NCI-H128 (cell line): Measurements from ENCODE around the gene RNF20.
A peak's percentile ranks its signal among the peaks of the same experiment; 100 is the strongest.
"Not testable (repeated sequence)": the region's sequence is repeated elsewhere in the genome, so short reads cannot be mapped to it uniquely, and the experiment has no call there.

Experiments used
- DNase-seq: peaks from one replicate; lab custom pipeline; 2025; ENCODE audit not compliant: unreplicated experiment; lab: John Stamatoyannopoulos, UW

The RNF20 gene

DNA sequence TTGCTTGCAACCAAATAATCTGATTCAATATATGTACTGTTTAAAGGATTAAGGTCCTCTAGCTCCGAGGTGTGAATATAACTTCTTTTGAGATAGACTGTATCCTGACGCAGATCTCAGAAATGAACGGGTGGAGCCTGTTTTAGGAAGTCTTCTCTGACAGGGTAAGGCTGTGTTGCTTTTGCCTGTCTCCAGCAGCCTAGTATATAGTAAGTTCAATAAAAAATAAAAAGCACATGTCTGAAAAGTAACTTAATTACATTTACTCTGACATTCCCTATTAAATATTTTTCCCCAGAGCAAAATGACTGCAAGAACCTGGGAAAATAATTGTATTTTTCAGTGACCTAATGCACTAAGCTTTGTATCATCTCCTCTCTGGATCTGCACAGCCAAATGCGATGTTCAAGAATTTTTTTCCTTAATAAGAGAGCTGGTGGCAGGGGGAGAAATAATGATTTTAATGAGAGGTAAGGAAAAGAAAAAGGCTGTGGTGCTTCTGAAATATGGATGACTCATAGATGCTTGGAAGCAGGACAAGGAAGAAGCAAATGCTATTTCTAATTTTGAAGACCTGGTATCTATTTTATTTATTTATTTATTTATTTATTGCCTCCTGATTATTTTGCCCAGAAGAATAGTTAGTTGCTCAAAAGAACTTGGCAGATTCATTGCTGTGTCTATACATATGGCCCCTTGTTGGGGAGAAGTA, 53.8 kb downstream of the RNF20 start:
- DNase-seq: no peak

DNA sequence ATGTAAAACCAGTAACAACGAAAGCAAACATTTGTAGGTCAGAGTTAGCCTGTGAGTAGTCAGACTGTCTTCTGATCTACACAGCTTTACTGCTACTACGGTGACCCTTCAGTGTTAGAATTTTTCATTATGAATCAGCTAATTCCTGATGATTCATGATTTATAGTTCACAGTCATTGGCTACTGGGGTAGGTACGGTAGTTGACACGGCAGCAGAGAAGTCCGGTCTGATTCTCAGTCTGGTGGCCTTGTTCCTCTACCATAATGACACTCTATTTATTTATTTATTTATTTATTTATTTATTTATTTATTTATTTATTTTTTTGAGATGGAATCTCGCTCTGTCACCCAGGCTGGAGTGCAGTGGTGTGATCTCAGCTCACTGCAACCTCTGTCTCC, 56.4 kb downstream of the RNF20 start:
- not testable (repeated sequence) for DNase-seq

DNA sequence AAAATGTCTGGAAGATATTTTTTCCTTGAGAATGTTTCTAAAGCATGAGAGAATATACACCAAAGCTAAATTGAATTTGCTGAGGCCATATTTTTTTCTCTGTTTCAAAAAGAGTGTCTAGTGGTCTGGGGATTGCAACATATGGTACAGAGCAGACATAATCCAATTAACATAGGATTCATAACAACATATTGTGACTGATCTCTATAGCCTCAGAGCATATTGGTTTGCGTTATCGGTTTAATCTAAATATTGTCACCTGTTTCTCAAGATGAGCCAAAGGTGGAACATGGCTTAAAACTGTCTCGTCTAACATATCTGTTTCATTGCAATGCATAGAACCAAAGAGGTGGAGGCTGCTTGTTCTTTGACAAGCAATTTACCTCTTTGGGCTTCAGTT, 57.2 kb downstream of the RNF20 start:
- no peak for DNase-seq

DNA sequence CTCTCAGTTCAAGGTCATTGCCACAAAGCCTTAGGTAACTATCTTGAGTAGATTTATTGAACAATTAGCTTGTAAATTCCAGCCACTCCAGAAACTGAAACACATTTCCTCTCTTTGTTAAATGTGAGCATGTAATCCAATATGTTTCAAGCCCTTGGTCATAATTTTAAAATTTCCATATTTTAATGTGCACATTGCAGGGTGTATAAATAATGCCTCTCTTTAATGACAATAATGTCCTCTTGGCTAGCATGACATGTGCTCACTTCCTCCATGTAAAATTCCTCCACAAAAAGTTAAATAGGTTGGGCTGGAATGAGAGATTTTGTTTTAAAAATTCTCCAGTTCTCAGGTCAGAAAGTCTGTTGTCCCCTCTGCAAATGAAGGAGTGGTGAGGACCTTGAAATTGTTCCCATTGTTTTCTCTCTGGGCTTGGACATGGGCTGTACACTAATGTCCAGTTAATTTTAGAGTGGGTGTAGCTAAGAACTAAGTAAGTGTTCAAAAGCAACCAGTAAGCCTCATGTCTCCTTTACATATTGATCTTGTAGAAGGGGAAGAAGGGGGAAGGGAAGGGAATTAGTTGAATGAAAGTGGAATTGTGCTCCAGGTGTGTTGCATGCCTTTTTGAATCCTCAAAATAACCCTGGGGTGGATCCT, 58.3 kb downstream of the RNF20 start:
- no peak for DNase-seq

DNA sequence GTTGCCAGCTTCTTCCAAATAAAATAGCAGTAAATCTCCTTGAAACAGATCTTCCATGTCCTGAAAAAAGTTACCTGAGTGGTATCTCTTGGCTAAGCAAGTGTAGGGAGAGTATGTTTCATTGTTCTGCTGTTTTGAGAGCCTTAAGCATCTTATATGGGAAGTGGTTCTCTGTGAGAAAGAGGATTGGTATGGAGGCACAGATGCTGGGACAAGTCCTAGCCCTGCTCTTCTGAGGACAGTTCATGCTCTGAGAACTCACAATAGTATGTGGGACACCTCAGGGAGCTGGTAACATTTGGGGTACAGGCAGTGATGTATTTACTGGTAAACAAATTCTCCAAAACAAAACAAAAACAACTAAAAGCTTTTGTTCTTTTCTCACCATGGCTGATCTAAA, 59.1 kb downstream of the RNF20 start:
- DNase-seq: no peak

DNA sequence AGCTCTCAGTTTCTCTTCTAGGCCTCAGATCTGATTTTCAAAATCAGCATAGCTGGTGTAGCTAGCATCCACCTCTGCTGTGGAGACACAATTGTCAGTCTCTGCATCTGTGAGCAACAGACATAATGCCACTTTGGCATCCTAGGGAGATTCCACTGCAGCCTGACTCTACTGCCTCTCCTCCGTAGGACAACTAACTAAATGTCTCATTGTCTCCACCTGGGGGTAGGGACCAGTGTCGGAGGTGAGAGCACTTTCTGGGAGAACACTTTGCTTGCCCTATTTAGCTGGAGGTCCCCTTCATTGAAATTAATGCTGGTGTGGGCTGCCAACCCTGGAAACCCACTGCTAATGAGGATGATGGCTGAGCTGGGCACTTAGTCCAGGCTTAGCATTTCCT, 59.7 kb downstream of the RNF20 start:
- DNase-seq: no peak

DNA sequence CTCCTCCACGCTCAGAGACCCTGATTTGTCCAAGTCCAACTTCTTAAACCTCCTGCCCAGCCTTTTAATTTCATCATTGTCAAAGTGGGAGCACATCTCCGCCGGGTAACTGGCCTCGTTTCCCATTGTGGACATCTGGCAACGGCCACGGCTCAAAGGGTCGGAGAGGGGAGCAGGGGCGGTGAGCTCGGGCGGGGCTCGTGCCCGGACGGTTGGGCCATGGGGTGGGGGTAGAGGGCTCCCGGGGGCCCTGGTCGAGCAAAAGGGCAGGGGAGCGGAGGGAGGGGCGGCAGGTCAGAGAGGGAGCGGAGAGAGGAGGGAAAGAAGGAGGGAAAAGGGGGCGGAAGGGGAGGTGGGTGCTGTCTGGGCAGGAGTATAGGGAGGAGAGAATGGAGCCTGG, 61.1 kb downstream of the RNF20 start, which contains the start of gene PPP3R2:
Gene PPP3R2 (minus strand): TSS at position 174 of the 400 bp plus-strand sequence. CDS start 48 bp downstream, at position 126.
- no peak for DNase-seq

DNA sequence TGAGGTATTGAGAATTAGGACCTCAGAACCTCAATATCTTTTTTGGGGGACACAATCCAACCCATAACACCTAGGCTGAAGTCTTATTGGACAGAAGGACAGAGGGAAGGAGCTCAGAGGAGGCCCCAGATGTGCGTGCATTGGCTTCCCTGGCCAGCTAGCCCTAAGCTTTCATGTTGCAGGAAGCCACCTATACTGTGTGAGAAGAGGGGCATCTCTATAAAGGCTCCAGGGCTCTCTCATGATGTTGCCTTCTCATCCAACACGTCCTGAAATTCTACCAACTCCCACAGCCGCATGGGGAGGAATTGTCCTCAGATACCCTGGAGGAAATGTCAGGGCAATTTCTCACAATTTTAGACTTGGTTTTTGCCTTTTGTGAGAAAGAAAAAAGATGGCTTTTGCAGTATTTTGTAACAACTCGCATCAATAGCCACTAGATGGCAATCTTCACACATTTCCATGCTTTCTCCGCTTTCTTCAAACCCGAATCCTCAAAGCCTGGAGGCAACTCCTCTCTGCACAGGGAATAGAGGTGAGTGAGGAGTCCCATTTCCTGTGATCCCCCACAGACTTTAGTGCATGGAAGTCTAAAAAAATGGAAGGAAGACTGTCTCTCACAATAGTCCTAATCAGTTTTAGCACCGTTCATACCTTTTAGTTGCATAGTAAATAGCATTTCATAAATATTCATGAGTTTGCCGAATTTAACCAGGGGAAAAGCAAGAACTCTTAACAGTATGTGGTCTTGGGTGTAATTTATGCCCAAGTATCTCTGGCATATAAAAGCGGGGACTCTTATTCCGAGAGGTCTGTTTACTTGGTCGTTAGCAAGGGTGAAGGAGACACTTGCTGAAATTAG, 68.5 kb downstream of the RNF20 start:
- DNase-seq: peak; percentile 21

DNA sequence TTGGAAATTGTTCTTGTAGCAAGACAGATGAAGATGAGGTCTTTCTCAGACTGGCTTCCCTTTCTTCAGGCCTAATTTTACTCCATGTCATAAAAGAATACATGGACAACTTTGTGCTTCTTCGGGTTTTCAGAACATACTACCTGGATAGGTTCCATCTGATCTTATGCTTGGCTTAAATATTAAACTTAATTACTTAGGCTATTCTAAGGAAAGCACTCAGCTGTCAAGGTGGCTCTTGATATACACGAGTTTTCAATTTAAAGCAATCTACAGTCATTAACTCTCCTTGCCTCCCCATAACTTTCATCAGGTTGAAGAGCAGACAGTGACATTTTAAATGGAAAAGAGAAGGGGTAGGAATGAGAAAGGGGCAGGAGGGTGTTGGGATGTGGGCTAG, 70.6 kb downstream of the RNF20 start:
- DNase-seq: no peak

DNA sequence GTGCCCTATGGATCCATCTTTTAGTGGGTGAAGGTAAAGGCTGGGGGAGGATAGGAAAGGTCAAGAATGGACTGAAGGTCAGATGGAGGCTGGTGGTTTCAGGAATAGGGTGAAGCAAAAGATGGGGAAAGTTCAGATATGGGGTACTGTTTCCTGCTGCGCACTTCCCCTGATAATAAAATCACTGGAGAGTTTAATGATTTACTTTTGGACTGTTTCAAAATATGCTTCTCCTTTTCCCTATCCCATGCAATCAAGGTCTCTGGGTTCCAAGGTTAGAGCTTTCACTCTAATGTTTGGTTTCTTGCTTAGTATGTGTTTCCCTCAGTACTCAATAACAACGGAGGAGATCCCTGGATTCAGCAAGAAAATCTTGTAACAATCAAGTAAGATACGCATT, 71.9 kb downstream of the RNF20 start:
- no peak for DNase-seq
